AG04450 (cell line): Measurements from ENCODE around the gene SOX2. TPM values are rescaled to one million over a fixed set of nuclear protein-coding genes. Genes with fewer than 3 reads are reported as not detected.

Experiments used
- CTCF ChIA-PET: fragments of 300-600, 350-600 bp; formaldehyde crosslinking; extraction: SDS; loops from one replicate; lab custom pipeline; 2022; ENCODE audit warnings: antibody characterized with exemption, inconsistent platforms; lab: Charles Lee
- POLR2A ChIA-PET: fragments of 350-600 bp; formaldehyde crosslinking; extraction: SDS; loops from one replicate; lab custom pipeline; 2021; ENCODE audit warnings: antibody characterized with exemption, inconsistent platforms; lab: Yijun Ruan, JAX
- DNase-seq: peaks from one replicate; pipeline ENCODE4 v3.0.0-alpha.2; 2011; ENCODE audit warnings: low read depth, low spot score
- H3K27ac ChIP-seq: one replicate; pipeline ENCODE4 v1.5.1; 2012; ENCODE audit warnings: low read depth, low read length, control low read depth
- H3K27me3 ChIP-seq: one replicate; pipeline ENCODE4 v1.6.0; 2012; ENCODE audit warnings: low read length; ENCODE audit not compliant: control insufficient read depth, insufficient read depth
- H3K4me3 ChIP-seq: 2 replicates; pipeline ENCODE4 v1.5.1; 2011; ENCODE audit warnings: mild to moderate bottlenecking, low read depth, low read length, control low read depth
- H3K9me3 ChIP-seq: 2 replicates; pipeline ENCODE4 v1.5.1; 2012; ENCODE audit warnings: low read length; ENCODE audit not compliant: control insufficient read depth, insufficient read depth
- CTCF ChIP-seq: IDR thresholded peaks from 2 replicates; pipeline ENCODE4 v1.5.1; 2011; ENCODE audit warnings: low read depth, low read length, control low read depth, inconsistent platforms
- polyA plus RNA-seq: library from polyadenylated mRNA; depleted of rRNA; stranded (reverse); fragments of >200 nt; gene quantifications from 2 replicates; pipeline ENCODE4 v1.2.3, GENCODE V29; 2011

Gene SOX2
- polyA plus RNA-seq, 1 experiment: not detected

- TF ChIP-seq CTCF: no peak
- ChIA-PET CTCF (interaction anchor here (0.6 to 0.7 kb wide), 3 partner anchors 20 to 958 kb away, joined by 3 to 13 read pairs (median 5); no protein-coding TSS in a partner anchor), POLR2A (no interaction called here)
- Histone ChIP-seq H3K4me3 (no peak overlapping the region), H3K9me3 (peaks cover 7% of the 10 kb centered on the region; the same call in 1 of the 2 replicates), H3K27me3 (peaks cover 77% of the 10 kb centered on the region), H3K27ac (no peak overlapping the region)
- no peak for DNase-seq
Measured at GRCh38 chr3:181725131-181725731, 13.5 kb downstream of the SOX2 start.

- peaks cover 71% of the 10 kb centered on the region for H3K27me3 ChIP-seq
Measured at GRCh38 chr3:181725830-181726229, 14.1 kb downstream of the SOX2 start.

GRCh38 chr3:181726351-181727330, 14.9 kb downstream of the SOX2 start:
- Histone ChIP-seq H3K9me3 (peaks cover 7% of the 10 kb centered on the region; the same call in 1 of the 2 replicates), H3K27me3 (peaks cover 65% of the 10 kb centered on the region), H3K27ac (no peak overlapping the region), H3K4me3 (peak overlapping the region; percentile 38)
- ChIA-PET POLR2A (interaction anchor here (0.6 kb wide), 1 partner anchor 17 kb away, joined by 9 read pairs; no protein-coding TSS in a partner anchor), CTCF (interaction anchor here (0.5 kb wide), 1 partner anchor 17 kb away, joined by 3 read pairs; no protein-coding TSS in a partner anchor)
- no peak for TF ChIP-seq CTCF
- no peak for DNase-seq

More at GRCh38 chr3:181725830-181726229, 14.1 kb downstream of the SOX2 start:
- TF ChIP-seq CTCF: no peak
- CTCF ChIA-PET: no interaction called here
- no peak overlapping the region for H3K27ac ChIP-seq
- H3K9me3 ChIP-seq: peaks cover 7% of the 10 kb centered on the region; the same call in 1 of the 2 replicates
- no peak for DNase-seq
- no peak overlapping the region for H3K4me3 ChIP-seq
- POLR2A ChIA-PET: no interaction called here

- Histone ChIP-seq H3K27me3 (peaks cover 63% of the 10 kb centered on the region), H3K4me3 (peak overlapping the region; percentile 38)
Measured at GRCh38 chr3:181727341-181728032, 15.8 kb downstream of the SOX2 start.

More at GRCh38 chr3:181727341-181728032, 15.8 kb downstream of the SOX2 start:
- Histone ChIP-seq H3K9me3 (peaks cover 7% of the 10 kb centered on the region; the same call in 1 of the 2 replicates), H3K27ac (no peak overlapping the region)
- DNase-seq: no peak
- no peak for TF ChIP-seq CTCF
- ChIA-PET POLR2A (interaction anchor here (0.6 kb wide), 1 partner anchor 16 kb away, joined by 9 read pairs; no protein-coding TSS in a partner anchor), CTCF (interaction anchor here (0.9 to 2.5 kb wide), 3 partner anchors 26 to 956 kb away, joined by 3 to 15 read pairs (median 5); no protein-coding TSS in a partner anchor)
